ENCODE data around the gene ST6GALNAC5.

- TF ChIP-seq, protein P1, sequence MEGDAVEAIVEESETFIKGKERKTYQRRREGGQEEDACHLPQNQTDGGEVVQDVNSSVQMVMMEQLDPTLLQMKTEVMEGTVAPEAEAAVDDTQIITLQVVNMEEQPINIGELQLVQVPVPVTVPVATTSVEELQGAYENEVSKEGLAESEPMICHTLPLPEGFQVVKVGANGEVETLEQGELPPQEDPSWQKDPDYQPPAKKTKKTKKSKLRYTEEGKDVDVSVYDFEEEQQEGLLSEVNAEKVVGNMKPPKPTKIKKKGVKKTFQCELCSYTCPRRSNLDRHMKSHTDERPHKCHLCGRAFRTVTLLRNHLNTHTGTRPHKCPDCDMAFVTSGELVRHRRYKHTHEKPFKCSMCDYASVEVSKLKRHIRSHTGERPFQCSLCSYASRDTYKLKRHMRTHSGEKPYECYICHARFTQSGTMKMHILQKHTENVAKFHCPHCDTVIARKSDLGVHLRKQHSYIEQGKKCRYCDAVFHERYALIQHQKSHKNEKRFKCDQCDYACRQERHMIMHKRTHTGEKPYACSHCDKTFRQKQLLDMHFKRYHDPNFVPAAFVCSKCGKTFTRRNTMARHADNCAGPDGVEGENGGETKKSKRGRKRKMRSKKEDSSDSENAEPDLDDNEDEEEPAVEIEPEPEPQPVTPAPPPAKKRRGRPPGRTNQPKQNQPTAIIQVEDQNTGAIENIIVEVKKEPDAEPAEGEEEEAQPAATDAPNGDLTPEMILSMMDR (CRISPR knock-in tag; IDR thresholded peaks at IDR 0.05), result no peak
- TF ChIP-seq FOXK2 (IDR thresholded peaks at IDR 0.05) (no peak), ZNF274 (CRISPR knock-in tag; IDR thresholded peaks at IDR 0.05) (no peak), HNRNPH1 (optimal IDR thresholded peaks at IDR 0.05; ENCODE audit: low read depth, low read length) (no peak)
These were observed 4.8 kb upstream of the ST6GALNAC5 start for GRCh38 chr1:76862447-76862846.

All from HepG2 (cell line).